KMS-11 (cell line): ENCODE data around the gene NXPH3.

Source experiments
- H2AFZ ChIP-seq: fragments of 200-600 bp; sonication (generic); 2 replicates; pipeline ENCODE4 v1.6.1; 2016; ENCODE audit warnings: antibody characterized with exemption, mixed run types, low read depth
- H3K27ac ChIP-seq: fragments of 200-600 bp; sonication (generic); 2 replicates; pipeline ENCODE4 v1.6.1; 2016; ENCODE audit warnings: mild to moderate bottlenecking, mixed run types
- H3K27me3 ChIP-seq: fragments of 200-600 bp; sonication (generic); 2 replicates; pipeline ENCODE4 v1.6.1; 2017; ENCODE audit warnings: mild to moderate bottlenecking, low read depth, mixed run types, moderate library complexity; ENCODE audit not compliant: insufficient read depth
- H3K36me3 ChIP-seq: fragments of 200-600 bp; sonication (generic); 2 replicates; pipeline ENCODE4 v1.6.1; 2017; ENCODE audit warnings: mild to moderate bottlenecking, mixed run types; ENCODE audit not compliant: insufficient read depth
- H3K4me1 ChIP-seq: fragments of 200-600 bp; sonication (generic); 2 replicates; pipeline ENCODE4 v1.6.1; 2016; ENCODE audit warnings: mild to moderate bottlenecking, low read depth, mixed run types; ENCODE audit not compliant: poor library complexity, severe bottlenecking
- H3K4me2 ChIP-seq: fragments of 200-600 bp; sonication (generic); 2 replicates; pipeline ENCODE4 v1.7.0; 2016; ENCODE audit warnings: mild to moderate bottlenecking, mixed run types
- H3K4me3 ChIP-seq: fragments of 200-600 bp; sonication (generic); IDR thresholded peaks from 2 replicates; pipeline ENCODE4 v1.6.1; 2017; ENCODE audit warnings: low read depth, low read length, mixed read lengths; ENCODE audit not compliant: insufficient read depth
- H3K79me2 ChIP-seq: fragments of 200-600 bp; sonication (generic); 2 replicates; pipeline ENCODE4 v1.6.1; 2016; ENCODE audit warnings: low read depth, mixed run types; ENCODE audit not compliant: insufficient read depth
- H3K9ac ChIP-seq: fragments of 200-600 bp; sonication (generic); 2 replicates; pipeline ENCODE4 v1.6.1; 2016; ENCODE audit warnings: mild to moderate bottlenecking, mixed run types
- H4K20me1 ChIP-seq: fragments of 200-600 bp; sonication (generic); 2 replicates; pipeline ENCODE4 v1.6.1; 2016; ENCODE audit warnings: mild to moderate bottlenecking, mixed run types; ENCODE audit not compliant: insufficient read depth
- TF ChIP-seq, protein P1 (sequence below): fragments of 200-600 bp; sonication (generic); conservative IDR thresholded peaks from 2 replicates; pipeline ENCODE4 v1.6.1; 2017; ENCODE audit warnings: low read depth, mild to moderate bottlenecking, antibody characterized with exemption, low read length, moderate library complexity, mixed read lengths

Gene NXPH3

DNA sequence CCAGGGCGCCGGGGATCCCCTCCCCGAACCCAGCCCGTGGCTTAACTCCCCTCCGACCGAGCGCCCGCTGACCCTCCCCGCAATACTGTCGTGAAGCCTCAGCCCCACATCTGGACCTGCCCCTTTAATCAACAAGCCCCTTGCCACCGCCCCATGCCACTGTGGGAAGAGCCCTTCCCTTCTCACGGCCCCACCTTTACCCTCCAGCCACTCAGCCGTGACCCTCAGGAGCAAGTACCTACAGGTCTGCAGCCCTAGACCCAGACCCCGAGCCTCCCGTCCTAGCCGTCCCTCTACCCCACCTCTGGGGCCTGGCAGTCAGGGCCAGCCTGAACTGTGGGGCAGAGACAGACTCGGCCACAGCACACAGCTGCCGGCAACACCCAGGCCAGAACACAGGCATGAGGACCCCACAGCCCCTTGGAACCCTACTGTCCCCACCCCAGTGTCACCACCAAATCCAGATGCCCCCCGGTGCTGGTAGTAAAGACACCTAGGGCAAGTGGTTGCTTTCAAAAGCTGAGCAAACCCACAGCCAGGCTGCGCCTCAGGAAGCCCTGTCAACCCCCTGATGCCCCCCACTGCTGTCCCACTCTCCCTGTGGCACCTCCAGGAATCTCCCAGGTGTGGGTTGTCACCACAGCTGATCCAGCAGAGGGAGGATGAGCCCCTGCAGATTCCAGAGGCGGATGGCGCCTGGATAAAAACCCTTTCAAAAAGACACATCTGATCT, 1.4 kb downstream of the NXPH3 start:
- Histone ChIP-seq H3K79me2 (no peaks in the 10 kb centered on the region), H3K36me3 (no peaks in the 10 kb centered on the region), H3K4me2 (peak overlapping the region; percentile 89; the same call in 1 of the 2 replicates), H3K27me3 (peaks cover 55% of the 10 kb centered on the region), H2AFZ (no peak overlapping the region), H3K4me3 (no peak overlapping the region), H4K20me1 (no peaks in the 10 kb centered on the region), H3K4me1 (peaks cover 7% of the 10 kb centered on the region), H3K9ac (no peak overlapping the region), H3K27ac (no peak overlapping the region)
- TF ChIP-seq, protein P1, sequence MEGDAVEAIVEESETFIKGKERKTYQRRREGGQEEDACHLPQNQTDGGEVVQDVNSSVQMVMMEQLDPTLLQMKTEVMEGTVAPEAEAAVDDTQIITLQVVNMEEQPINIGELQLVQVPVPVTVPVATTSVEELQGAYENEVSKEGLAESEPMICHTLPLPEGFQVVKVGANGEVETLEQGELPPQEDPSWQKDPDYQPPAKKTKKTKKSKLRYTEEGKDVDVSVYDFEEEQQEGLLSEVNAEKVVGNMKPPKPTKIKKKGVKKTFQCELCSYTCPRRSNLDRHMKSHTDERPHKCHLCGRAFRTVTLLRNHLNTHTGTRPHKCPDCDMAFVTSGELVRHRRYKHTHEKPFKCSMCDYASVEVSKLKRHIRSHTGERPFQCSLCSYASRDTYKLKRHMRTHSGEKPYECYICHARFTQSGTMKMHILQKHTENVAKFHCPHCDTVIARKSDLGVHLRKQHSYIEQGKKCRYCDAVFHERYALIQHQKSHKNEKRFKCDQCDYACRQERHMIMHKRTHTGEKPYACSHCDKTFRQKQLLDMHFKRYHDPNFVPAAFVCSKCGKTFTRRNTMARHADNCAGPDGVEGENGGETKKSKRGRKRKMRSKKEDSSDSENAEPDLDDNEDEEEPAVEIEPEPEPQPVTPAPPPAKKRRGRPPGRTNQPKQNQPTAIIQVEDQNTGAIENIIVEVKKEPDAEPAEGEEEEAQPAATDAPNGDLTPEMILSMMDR, result no peak

DNA sequence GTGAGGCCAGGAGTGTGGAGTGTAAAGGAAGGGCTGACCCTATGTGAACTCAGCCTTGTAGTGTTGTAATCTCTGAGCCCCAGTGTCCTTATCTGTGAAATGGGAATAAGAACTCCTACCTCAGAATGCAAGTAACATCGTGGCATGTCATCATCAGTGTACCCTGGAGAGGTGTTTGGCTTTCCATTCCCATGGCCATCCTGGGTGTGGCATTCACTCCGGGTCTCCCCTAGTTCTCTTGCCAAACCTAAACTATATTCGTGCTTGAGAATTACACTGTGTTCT, 1.9 kb downstream of the NXPH3 start:
- H3K4me1 ChIP-seq, result peaks cover 7% of the 10 kb centered on the region
- no peak overlapping the region for H2AFZ ChIP-seq
- no peak overlapping the region for H3K4me2 ChIP-seq
- H3K36me3 ChIP-seq, result no peaks in the 10 kb centered on the region
- peaks cover 52% of the 10 kb centered on the region for H3K27me3 ChIP-seq
- H3K9ac ChIP-seq, result no peak overlapping the region
- H4K20me1 ChIP-seq, result no peaks in the 10 kb centered on the region
- TF ChIP-seq, protein P1, result no peak
- H3K4me3 ChIP-seq, result no peak overlapping the region
- H3K27ac ChIP-seq, result no peak overlapping the region
- H3K79me2 ChIP-seq, result no peaks in the 10 kb centered on the region

DNA sequence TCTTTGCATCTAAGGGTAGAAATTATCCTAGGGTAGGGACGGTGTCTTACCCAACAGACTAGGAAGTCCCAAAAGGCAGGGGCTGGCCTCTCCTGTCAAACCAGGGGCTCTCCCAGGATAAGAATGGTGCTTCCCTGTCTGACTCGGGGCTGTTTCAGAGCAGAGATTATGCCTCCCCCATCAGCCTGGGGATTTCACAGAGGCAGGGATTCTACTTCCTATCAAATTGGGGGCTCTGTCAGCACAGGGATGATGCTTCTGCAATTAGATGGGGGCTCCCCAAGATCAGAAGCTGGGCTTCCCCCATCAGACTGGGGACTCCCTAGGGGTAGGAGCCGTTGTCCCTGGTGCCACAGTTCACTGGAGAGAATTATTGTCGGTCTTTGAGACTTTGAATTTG, 2.3 kb downstream of the NXPH3 start:
- TF ChIP-seq, protein P1, result no peak
- Histone ChIP-seq H3K27ac (no peak overlapping the region), H3K4me3 (no peak overlapping the region), H3K27me3 (peaks cover 51% of the 10 kb centered on the region), H3K4me1 (peaks cover 7% of the 10 kb centered on the region), H2AFZ (no peak overlapping the region), H3K9ac (no peak overlapping the region), H3K79me2 (no peaks in the 10 kb centered on the region), H3K4me2 (no peak overlapping the region), H3K36me3 (no peaks in the 10 kb centered on the region), H4K20me1 (no peaks in the 10 kb centered on the region)

DNA sequence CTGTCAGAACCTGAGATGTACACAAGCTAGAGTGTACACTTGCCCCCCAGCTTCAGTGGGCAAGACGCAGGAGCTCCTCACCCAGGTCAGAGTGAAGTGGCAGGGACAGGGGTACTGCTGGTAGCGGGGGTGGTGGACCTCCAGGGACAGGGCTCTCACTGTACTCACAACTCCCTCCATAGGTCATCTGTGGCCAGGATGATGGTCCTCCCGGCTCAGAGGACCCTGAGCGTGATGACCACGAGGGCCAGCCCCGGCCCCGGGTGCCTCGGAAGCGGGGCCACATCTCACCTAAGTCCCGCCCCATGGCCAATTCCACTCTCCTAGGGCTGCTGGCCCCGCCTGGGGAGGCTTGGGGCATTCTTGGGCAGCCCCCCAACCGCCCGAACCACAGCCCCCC, 2.7 kb downstream of the NXPH3 start:
- TF ChIP-seq, protein P1, result no peak

More for the DNA sequence above, 2.7 kb downstream of the NXPH3 start:
- H3K4me3 ChIP-seq, result no peak overlapping the region
- H3K4me2 ChIP-seq, result no peak overlapping the region
- H2AFZ ChIP-seq, result no peak overlapping the region
- H3K27ac ChIP-seq, result no peak overlapping the region
- peaks cover 7% of the 10 kb centered on the region for H3K4me1 ChIP-seq
- no peaks in the 10 kb centered on the region for H3K36me3 ChIP-seq
- H3K79me2 ChIP-seq, result no peaks in the 10 kb centered on the region
- peaks cover 46% of the 10 kb centered on the region for H3K27me3 ChIP-seq
- no peaks in the 10 kb centered on the region for H4K20me1 ChIP-seq
- no peak overlapping the region for H3K9ac ChIP-seq
